Measurements from ENCODE around the gene SLC19A2.

SLC19A2 gene

DNA sequence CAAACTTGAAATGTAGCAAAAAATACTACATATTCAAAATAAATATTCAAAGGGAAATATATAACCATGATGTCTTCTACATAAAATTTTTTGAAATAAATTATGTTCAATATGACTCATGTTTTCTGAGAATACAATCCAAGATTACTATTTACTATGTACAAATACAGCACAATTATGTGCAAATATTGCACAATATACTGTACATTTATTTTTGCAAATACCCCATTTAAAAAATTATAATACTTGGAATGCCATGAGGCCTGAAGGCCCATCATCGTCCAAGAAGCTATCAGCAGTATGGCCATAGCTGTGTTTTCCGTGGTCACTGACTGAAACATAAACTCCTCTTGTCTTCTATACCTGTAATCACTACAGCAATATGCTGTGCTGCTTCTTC, 70.8 kb downstream of the SLC19A2 start:
- H3K36me3 Mint-ChIP-seq: no peaks in the 10 kb centered on the region
- peaks cover 20% of the 10 kb centered on the region for H3K9me3 Mint-ChIP-seq
- H3K27ac Mint-ChIP-seq: no peak overlapping the region
- H3K4me3 Mint-ChIP-seq: no peak overlapping the region
- H3K27me3 Mint-ChIP-seq: peaks cover 8% of the 10 kb centered on the region
- ATAC-seq: no peak
- no peaks in the 10 kb centered on the region for H3K4me1 Mint-ChIP-seq
